Uterus (tissue), 4 donors: ENCODE data around the gene YBX1. TPM values are rescaled to one million over a fixed set of nuclear protein-coding genes. Genes with fewer than 3 reads are reported as not detected.

Experiments
- DNase-seq, 2 donors: peaks; one replicate each; pipeline ENCODE4 v3.0.0-alpha.2; 2019 to 2020
- H3K27ac ChIP-seq, 2 donors: fragments of 200-600 bp; sonication (generic); 1 replicate in 1 of 2; 2 replicates in 1 of 2; pipeline ENCODE4 v1.5.1; 2016 to 2018
- H3K27me3 ChIP-seq, 2 donors: fragments of 200-600 bp; sonication (generic); one replicate each; pipeline ENCODE4 v1.5.1; 2018 to 2019; ENCODE audit warnings: control low read depth in 1 of 2
- H3K36me3 ChIP-seq, 2 donors: fragments of 200-600 bp; sonication (generic); one replicate each; pipeline ENCODE4 v1.5.1; 2019; ENCODE audit warnings: control low read depth in 1 of 2
- H3K4me1 ChIP-seq, 2 donors: fragments of 200-600 bp; sonication (generic); one replicate each; pipeline ENCODE4 v1.5.1; 2018 to 2019; ENCODE audit warnings: control low read depth in 1 of 2
- H3K4me3 ChIP-seq, 2 donors: fragments of 200-600 bp; sonication (generic); 1 replicate in 1 of 2; 2 replicates in 1 of 2; pipeline ENCODE4 v1.5.1; 2018 to 2019; ENCODE audit warnings: mild to moderate bottlenecking in 1 of 2
- H3K9me3 ChIP-seq, 2 donors: fragments of 200-600 bp; sonication (generic); one replicate each; pipeline ENCODE4 v1.5.1; 2019; ENCODE audit warnings: control low read depth in 1 of 2
- CTCF ChIP-seq, 4 experiments: fragments of 200-600 bp in 2 of 4; fragments of 450-650 bp in 2 of 4; sonication (generic) in 2 of 4; IDR thresholded peaks; one replicate each; pipeline ENCODE4 v1.5.1; 2016 to 2019; ENCODE audit warnings: antibody characterized with exemption in 4 of 4, mild to moderate bottlenecking in 2 of 4, moderate library complexity in 1 of 4
- POLR2A ChIP-seq, 2 donors: fragments of 450-650 bp; IDR thresholded peaks; one replicate each; pipeline ENCODE4 v1.6.1; 2016; ENCODE audit warnings: antibody characterized with exemption in 2 of 2, mild to moderate bottlenecking in 1 of 2, moderate library complexity in 1 of 2
- intact Hi-C: fragments of 100-400 bp; cut with DNase I; formaldehyde crosslinking; loops from one replicate; pipeline ENCODE4 v1.15.1; 2023; ENCODE audit warnings: low total_unique reads
- total RNA-seq, 4 donors: library from RNA; depleted of rRNA in 3 of 4; stranded (reverse); fragments of >200 nt in 3 of 4; gene quantifications; one replicate each; pipeline versions ENCODE4 v1.1.0 to v1.2.4, GENCODE V29; 2014 to 2023
- donor health status: DM: yes; HTN: yes; CAD: no.

YBX1 gene
- total RNA-seq, 4 donors from 2014 or later, result 282 to 387 (median 333) TPM

GRCh38 chr1:42737257-42737656, 55.0 kb downstream of the YBX1 start:
- Histone ChIP-seq H3K27ac (no peak overlapping the region), H3K27me3 (no peaks in the 10 kb centered on the region), H3K9me3 (no peaks in the 10 kb centered on the region), H3K4me1 (no peaks in the 10 kb centered on the region), H3K36me3 (no peaks in the 10 kb centered on the region), H3K4me3 (no peak overlapping the region)
- intact Hi-C loops, result no loop called here
- no peak for TF ChIP-seq POLR2A (IDR thresholded peaks at IDR 0.05)
- no peak for DNase-seq

- TF ChIP-seq POLR2A (IDR thresholded peaks at IDR 0.05) (no peak), CTCF (IDR thresholded peaks at IDR 0.05) (no peak)
- Histone ChIP-seq H3K4me1 (no peaks in the 10 kb centered on the region), H3K27ac (no peak overlapping the region), H3K4me3 (no peak overlapping the region), H3K27me3 (no peaks in the 10 kb centered on the region), H3K36me3 (no peaks in the 10 kb centered on the region), H3K9me3 (no peaks in the 10 kb centered on the region)
- intact Hi-C loops, result no loop called here
- DNase-seq, result no peak
These were observed 55.9 kb downstream of the YBX1 start for GRCh38 chr1:42737986-42738677.

- no peaks in the 10 kb centered on the region for H3K36me3 ChIP-seq
- no peaks in the 10 kb centered on the region for H3K4me1 ChIP-seq
- H3K27me3 ChIP-seq, result no peaks in the 10 kb centered on the region
- H3K27ac ChIP-seq, result no peak overlapping the region
- no peak for TF ChIP-seq POLR2A (IDR thresholded peaks at IDR 0.05)
- TF ChIP-seq CTCF (IDR thresholded peaks at IDR 0.05), result no peak
- H3K9me3 ChIP-seq, result no peaks in the 10 kb centered on the region
- DNase-seq, result no peak
- H3K4me3 ChIP-seq, result no peak overlapping the region
- intact Hi-C loops, result no loop called here
These were observed 56.5 kb downstream of the YBX1 start for GRCh38 chr1:42738678-42739226.

- intact Hi-C loops, result no loop called here
These were observed 57.8 kb downstream of the YBX1 start, which contains the start of gene CLDN19 for GRCh38 chr1:42739753-42740700. Gene CLDN19 (minus strand): TSS chr1:42740236. CDS start chr1:42740063, 173 bp downstream.

More at GRCh38 chr1:42739753-42740700, 57.8 kb downstream of the YBX1 start, which contains the start of gene CLDN19:
- no peak within 1 kb of the TSS for H3K4me3 ChIP-seq
- no peak for TF ChIP-seq POLR2A (IDR thresholded peaks at IDR 0.05)
- TF ChIP-seq CTCF (IDR thresholded peaks at IDR 0.05), result no peak
- H3K9me3 ChIP-seq, result no peaks in the 10 kb centered on the region
- H3K27ac ChIP-seq, result no peak within 1 kb of the TSS
- H3K36me3 ChIP-seq, result no peaks in the 10 kb centered on the region
- no peak for DNase-seq
- H3K4me1 ChIP-seq, result no peaks in the 10 kb centered on the region
- no peaks in the 10 kb centered on the region for H3K27me3 ChIP-seq
